Testis (tissue), 3 donors: ENCODE results near the gene GDPGP1. TPM values are rescaled to one million over a fixed set of nuclear protein-coding genes. Genes with fewer than 3 reads are reported as not detected.
A peak's percentile ranks its signal among the peaks of the same experiment; 100 is the strongest.

ENCODE experiments used
- DNase-seq: peaks from one replicate; pipeline ENCODE4 v3.0.0-alpha.2; 2019
- H3K27ac ChIP-seq, 2 donors: fragments of 200-600 bp; sonication (generic); one replicate each; pipeline ENCODE4 v1.5.1; 2019
- H3K27me3 ChIP-seq: fragments of 200-600 bp; sonication (generic); one replicate; pipeline ENCODE4 v1.5.1; 2019
- H3K36me3 ChIP-seq: fragments of 200-600 bp; sonication (generic); one replicate; pipeline ENCODE4 v1.5.1; 2017; ENCODE audit warnings: low read depth; ENCODE audit errors: missing control alignments
- H3K4me1 ChIP-seq: fragments of 200-600 bp; sonication (generic); one replicate; pipeline ENCODE4 v1.5.1; 2019
- H3K4me3 ChIP-seq, 2 donors: fragments of 200-600 bp; sonication (generic); one replicate each; pipeline ENCODE4 v1.5.1; 2017 to 2019
- H3K9me3 ChIP-seq: fragments of 200-600 bp; sonication (generic); one replicate; pipeline ENCODE4 v1.5.1; 2017
- CTCF ChIP-seq, 3 experiments: fragments of 450-650 bp in 2 of 3; fragments of 200-600 bp in 1 of 3; sonication (generic) in 1 of 3; IDR thresholded peaks; one replicate each; pipeline ENCODE4 v1.5.1; 2016 to 2019; ENCODE audit warnings: antibody characterized with exemption in 3 of 3, mild to moderate bottlenecking in 2 of 3, moderate library complexity in 1 of 3
- POLR2A ChIP-seq: fragments of 450-650 bp; IDR thresholded peaks from one replicate; pipeline ENCODE4 v1.6.1; 2017; ENCODE audit warnings: antibody characterized with exemption, mild to moderate bottlenecking, moderate library complexity
- WGBS, 2 donors: methylation state at CpG; one replicate each; pipeline ENCODE4 v1.1.5; 2018; 5-methylcytosine and 5-hydroxymethylcytosine counted together
- intact Hi-C: fragments of 100-400 bp; cut with DNase I; formaldehyde crosslinking; loops from one replicate; pipeline ENCODE4 v1.15.1; 2023; ENCODE audit warnings: low total_unique reads
- polyA plus RNA-seq: library from polyadenylated mRNA; stranded (reverse); fragments of 350-450 nt; fragmentation: Illumina TruSeq; extraction: RNeasy Lipid Tissue Mini Kit (QIAGEN cat#74804); gene quantifications from one replicate; pipeline ENCODE4 v1.2.3, GENCODE V29; 2014; ENCODE audit warnings: low read depth, low replicate concordance; ENCODE audit not compliant: insufficient read depth
- total RNA-seq, 2 donors: library from RNA; depleted of rRNA; stranded (reverse); fragments of >200 nt; gene quantifications; one replicate each; pipeline ENCODE4 v1.2.3, GENCODE V29; 2016

The GDPGP1 gene
- total and polyA plus RNA-seq, 3 donors from 2014 or later = 6.2 to 16.1 (median 8.9) TPM

GRCh38 chr15:90227816-90228772 is 5.9 kb upstream of the GDPGP1 start:
- H3K4me3 ChIP-seq = no peak overlapping the region
- intact Hi-C loops = no loop called here
- TF ChIP-seq POLR2A = no peak
- no peak for TF ChIP-seq CTCF (IDR thresholded peaks at IDR 0.05)
- H3K9me3 ChIP-seq = no peaks in the 10 kb centered on the region
- no peaks in the 10 kb centered on the region for H3K36me3 ChIP-seq
- no peak overlapping the region for H3K27ac ChIP-seq
- WGBS, 2 donors = 93% methylated on average over 18 to 38 of the region's 38 CpGs
- H3K27me3 ChIP-seq = no peaks in the 10 kb centered on the region
- H3K4me1 ChIP-seq = peaks cover 14% of the 10 kb centered on the region
- DNase-seq = no peak

GRCh38 chr15:90228960-90229359 is 5.0 kb upstream of the GDPGP1 start:
- H3K27ac ChIP-seq = no peak overlapping the region
- H3K9me3 ChIP-seq = no peaks in the 10 kb centered on the region
- H3K27me3 ChIP-seq = no peaks in the 10 kb centered on the region
- no peak for TF ChIP-seq POLR2A
- TF ChIP-seq CTCF (IDR thresholded peaks at IDR 0.05) = no peak
- DNase-seq = no peak
- 72 to 87% methylated on average over 9 to 15 of the region's 15 CpGs for WGBS, 2 donors
- no peak overlapping the region for H3K4me3 ChIP-seq
- intact Hi-C loops = no loop called here
- peaks cover 14% of the 10 kb centered on the region for H3K4me1 ChIP-seq
- H3K36me3 ChIP-seq = no peaks in the 10 kb centered on the region

- Histone ChIP-seq H3K4me1 (peaks cover 22% of the 10 kb centered on the region), H3K27ac (peak overlapping the region; percentile 51 to 79), H3K9me3 (no peaks in the 10 kb centered on the region), H3K27me3 (no peaks in the 10 kb centered on the region), H3K4me3 (no peak overlapping the region), H3K36me3 (no peaks in the 10 kb centered on the region)
- WGBS, 2 donors = 51 to 73% methylated on average over 4 to 12 of the region's 12 CpGs
- intact Hi-C loops = no loop called here
- no peak for TF ChIP-seq CTCF (IDR thresholded peaks at IDR 0.05)
- TF ChIP-seq POLR2A = no peak
- peak; percentile 86 for DNase-seq
These were observed 3.9 kb upstream of the GDPGP1 start for GRCh38 chr15:90230071-90230494.

- H3K27me3 ChIP-seq = no peaks in the 10 kb centered on the region
- H3K36me3 ChIP-seq = no peaks in the 10 kb centered on the region
- peak overlapping the region; percentile 51 to 79 for H3K27ac ChIP-seq
- no peak overlapping the region for H3K4me3 ChIP-seq
- TF ChIP-seq POLR2A (no peak), CTCF (IDR thresholded peaks at IDR 0.05) (no peak)
- peaks cover 22% of the 10 kb centered on the region for H3K4me1 ChIP-seq
- no peaks in the 10 kb centered on the region for H3K9me3 ChIP-seq
- intact Hi-C loops = no loop called here
- no peak for DNase-seq
- 78 to 80% methylated on average over 6 to 8 of the region's 8 CpGs for WGBS, 2 donors
These were observed 3.4 kb upstream of the GDPGP1 start for GRCh38 chr15:90230610-90231009.
